ENCODE data around the gene TBX2.
A peak's percentile ranks its signal among the peaks of the same experiment; 100 is the strongest.
"Not testable (repeated sequence)": the region's sequence is repeated elsewhere in the genome, so short reads cannot be mapped to it uniquely, and the experiment has no call there.

The TBX2 gene

GRCh38 chr17:61440697-61441096, 41.1 kb downstream of the TBX2 start:
- DNase-seq, result no peak

DNA sequence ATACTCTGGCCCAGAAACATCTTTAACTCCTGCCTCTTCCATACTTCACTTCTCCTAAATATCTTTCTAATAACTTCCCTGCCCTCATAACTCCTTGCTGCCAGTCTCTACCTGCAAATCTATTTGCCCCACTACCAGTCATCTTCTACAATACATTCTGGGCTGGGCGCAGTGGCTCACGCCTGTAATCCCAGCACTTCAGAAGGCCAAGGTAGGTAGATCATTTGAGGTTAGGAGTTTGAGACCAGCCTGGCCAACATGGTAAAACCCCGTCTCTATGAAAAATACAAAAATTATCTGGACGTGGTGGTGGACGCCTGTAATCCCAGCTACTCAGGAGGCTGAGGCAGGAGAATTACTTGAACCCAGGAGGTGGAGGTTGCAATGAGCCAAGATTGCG, 41.9 kb downstream of the TBX2 start:
- DNase-seq, result not testable (repeated sequence)

DNA sequence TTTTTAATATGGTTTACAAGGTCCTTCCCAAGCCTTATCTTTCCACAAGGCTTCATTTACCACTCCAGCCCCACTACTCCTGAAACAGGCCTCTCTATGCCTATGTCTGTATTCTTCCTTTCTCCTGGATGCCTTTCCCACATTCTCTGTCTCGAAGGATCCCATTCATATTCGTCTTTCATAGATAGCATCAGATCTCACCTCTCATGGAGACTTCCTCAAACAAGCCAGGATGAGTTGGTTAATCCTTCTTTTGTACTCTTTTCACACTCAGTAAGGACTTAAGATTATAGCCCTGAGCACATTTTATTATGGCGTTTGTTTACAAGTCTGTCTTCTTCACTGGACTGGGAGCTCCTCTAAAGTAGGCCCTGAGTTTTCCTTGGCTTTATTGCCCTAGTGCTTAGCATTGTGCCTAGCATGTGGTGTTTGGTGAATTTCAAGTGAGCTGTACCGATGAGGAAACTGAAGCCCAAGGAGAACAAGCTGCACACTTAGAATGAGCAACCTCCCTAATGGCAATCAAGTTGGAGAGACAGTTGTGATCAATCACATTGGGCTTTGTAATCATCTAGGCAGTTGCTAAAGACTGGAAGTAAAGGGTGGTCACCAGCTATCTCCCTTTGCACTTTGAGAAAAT, 42.6 kb downstream of the TBX2 start:
- no peak for DNase-seq

DNA sequence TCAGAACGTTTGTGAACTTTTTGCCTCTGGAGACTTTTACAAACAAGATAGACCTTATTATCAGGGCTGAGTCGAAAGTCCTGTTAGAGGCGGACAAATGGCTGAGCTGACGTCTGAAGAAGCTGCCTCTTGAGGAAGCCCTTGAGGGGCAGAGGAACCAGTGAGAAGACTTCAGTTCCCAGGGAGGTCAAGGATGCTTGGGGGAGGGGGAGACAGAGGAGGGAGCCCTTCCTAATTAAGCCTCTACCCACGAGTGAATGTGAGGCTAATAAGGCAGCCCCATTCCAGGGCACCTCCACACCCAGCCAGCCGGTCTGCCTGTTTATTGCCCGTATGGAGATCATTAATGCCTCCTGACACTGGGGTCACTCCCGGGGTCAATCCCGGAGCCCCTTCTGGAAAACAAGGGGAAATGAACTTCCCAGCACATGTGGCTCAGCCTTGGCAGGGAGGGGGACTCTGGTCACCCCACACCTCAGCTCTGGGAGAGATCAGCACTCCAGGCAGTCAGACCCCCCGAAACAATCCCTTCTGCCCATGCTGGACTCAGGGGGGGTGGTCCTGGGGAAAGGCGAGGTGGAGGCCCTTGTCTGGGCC, 43.3 kb downstream of the TBX2 start:
- DNase-seq, result no peak

GRCh38 chr17:61443475-61443882, 43.8 kb downstream of the TBX2 start:
- no peak for DNase-seq

DNA sequence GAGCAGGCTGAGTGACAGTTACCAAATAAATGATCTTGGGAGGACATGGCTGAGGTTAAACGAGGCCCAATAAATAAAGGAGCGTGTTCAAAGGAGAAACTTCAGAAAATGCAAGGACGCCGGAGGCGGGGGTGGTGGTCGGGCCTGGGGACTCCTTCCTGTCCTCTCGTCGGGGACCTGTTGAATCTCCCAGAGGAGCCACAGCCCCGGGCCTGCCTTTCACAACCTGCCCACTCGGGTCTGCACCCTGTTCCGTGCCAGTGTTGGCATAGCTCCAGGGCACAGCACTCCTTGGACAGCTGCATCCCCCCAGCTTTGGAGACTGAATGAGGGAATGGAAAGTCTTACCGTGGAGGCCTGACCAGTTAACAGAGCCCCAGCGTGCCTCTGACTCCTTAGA, 44.4 kb downstream of the TBX2 start:
- no peak for DNase-seq

DNA sequence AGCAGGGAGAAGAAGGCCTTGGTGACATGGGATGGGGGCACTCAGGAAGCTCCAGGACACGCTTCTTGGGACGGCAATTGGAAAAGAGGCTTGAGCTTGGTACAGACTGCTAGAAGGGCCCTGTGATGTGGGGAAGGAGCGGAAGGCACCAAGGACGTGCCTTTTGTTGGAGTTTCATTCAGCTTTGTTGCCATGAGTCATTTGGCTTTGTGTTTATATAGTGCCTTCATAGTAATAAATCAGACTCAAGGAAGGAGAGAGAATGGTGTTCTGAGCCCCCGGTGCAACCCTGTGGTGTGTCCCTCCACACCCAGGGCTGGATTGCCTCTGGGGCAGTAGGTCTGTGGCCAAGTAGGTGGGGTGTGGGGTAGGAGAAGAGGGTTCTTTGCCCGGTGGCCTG, 45.2 kb downstream of the TBX2 start:
- peak; percentile 5 for DNase-seq

GRCh38 chr17:61447358-61447757, 47.7 kb downstream of the TBX2 start:
- DNase-seq, result no peak

DNA sequence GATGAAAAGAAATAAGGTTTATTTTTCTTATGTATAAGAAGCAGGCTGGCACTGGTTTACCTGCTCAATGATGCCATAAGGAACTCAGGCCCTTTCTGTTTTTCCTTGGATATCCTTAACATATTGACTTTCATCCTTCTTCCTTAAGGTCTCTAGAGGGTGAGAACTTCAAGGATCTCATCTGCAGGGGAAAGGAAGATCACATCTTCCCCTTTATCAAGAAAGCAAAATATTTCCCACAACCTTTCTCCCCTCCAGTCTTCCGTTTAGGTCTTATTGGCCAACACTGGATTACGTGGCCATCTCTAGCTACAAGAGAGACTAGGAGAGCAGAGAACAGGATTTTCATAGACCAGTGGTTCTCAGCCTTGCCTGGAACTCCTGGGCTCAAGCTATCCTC, 48.4 kb downstream of the TBX2 start:
- DNase-seq, result no peak

DNA sequence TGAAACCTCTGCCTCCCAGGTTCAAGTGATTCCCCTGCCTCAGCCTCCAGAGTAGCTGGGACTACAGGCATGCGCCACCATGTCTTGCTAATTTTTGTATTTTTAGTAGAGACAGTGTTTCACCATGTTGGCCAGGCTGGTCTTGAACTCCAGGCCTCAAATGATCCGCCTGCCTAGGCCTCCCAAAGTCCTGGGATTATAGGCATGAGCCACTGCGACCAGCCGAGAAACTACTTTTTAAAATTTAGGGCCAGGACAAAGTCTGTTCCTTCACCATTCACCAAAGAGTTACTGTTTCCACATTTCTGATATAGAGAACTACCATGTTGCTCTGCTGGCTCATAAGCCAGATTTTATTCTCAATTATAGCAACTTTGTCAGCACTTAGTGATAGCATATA, 49.5 kb downstream of the TBX2 start:
- not testable (repeated sequence) for DNase-seq

DNA sequence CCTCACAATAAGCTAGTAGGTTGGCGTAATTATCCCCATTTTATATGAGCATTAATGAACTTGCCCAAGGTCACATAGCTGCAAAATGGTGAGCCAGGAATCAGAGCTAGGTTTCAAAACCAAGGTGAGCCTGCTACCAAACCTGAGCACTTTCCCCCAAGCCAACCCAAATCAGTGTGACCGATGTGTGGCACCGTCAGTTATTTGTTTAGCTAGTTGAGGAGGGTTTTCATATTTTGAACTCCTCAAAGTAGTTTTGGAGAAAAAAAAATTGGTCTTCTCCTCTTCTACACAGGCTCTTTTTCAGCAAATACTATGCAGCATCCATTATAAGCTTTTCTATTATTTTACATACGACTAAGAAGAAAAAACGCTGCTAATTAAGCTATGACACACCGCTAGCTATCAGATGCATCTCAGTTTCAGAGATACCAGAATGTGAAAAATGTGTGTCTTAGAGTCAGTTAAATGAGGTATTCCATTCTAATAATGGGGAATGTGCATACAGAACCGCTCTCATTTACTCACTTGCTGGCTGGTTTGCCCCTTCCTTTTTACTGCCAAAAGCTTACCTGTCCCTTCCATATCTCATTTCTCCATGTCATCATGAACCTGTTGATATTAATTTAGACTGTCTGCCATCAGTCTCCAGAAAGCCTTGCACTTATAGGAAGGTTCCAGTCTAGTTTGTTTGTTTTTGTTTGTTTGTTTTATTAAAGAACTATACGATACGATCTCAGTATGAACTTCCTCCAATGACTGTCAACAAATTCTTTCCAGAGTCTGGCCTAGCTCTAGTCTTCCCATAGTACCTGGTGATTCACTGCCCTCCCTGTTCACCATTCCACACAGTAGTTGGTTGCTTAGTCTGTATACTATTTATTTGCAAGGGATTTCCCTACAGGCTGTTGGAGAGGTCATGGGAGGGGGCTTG, 50.3 kb downstream of the TBX2 start:
- no peak for DNase-seq

GRCh38 chr17:61450641-61451537, 51.2 kb downstream of the TBX2 start:
- DNase-seq, result no peak

- DNase-seq, result no peak
These were observed 52.1 kb downstream of the TBX2 start for GRCh38 chr17:61451538-61452300.

- no peak for DNase-seq
These were observed 53.0 kb downstream of the TBX2 start, which contains the start of gene TBX4 for GRCh38 chr17:61452301-61453290. TBX4 (plus strand) TSS chr17:61452422; CDS start chr17:61456491, 4,069 bp downstream.

- DNase-seq, result no peak
These were observed 54.1 kb downstream of the TBX2 start for GRCh38 chr17:61453566-61454380.

- DNase-seq, result no peak
These were observed 55.0 kb downstream of the TBX2 start for GRCh38 chr17:61454381-61455323.

- DNase-seq, result no peak
These were observed 55.8 kb downstream of the TBX2 start for GRCh38 chr17:61455324-61456060.
